ENCODE data around the gene SAT2.

SAT2 gene

DNA sequence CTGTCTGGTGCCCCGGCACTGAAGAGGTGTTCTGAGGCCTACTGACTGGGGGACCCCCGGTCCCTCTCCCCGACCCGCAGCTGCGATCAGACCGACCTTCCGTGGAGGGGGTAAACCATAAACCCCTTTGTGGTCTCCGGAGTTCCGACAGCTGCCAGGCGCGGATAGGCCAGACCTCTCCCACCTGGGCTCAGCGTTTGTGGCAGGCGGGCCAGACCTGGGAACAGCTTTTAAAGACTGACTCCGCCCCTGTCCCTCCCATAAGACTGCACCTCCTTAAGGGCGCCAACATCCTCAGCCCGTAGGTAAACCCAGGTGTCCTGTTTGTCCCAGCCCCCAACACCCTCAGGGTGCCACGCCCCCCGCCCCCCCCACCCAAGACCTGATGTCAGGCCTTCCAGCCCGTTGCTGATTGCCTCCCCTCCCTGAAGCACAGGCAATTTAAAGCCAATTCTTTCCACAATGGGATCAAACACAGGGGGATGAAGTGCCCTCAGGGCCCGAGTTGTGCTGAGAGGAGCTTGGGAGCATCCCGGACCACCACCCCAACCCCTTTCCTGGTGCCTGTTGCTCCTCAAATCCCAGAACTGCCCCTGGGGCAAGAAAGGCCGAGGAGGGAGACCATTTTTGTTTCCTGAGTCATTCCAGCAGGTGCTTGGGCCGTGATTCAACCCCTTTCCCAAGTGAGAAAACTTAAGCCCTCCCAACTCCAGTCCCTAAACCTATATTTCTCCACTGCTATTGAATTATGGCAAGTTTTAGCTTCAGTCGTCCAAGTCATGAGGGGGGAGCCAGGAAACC lies 37.5 kb downstream of the SAT2 start, which contains the start of gene SOX15:
Gene SOX15 (minus strand): TSS at position 204 of the 801 bp plus-strand sequence. CDS start 418 bp downstream, outside the sequence.
- DNase-seq = no peak

DNA sequence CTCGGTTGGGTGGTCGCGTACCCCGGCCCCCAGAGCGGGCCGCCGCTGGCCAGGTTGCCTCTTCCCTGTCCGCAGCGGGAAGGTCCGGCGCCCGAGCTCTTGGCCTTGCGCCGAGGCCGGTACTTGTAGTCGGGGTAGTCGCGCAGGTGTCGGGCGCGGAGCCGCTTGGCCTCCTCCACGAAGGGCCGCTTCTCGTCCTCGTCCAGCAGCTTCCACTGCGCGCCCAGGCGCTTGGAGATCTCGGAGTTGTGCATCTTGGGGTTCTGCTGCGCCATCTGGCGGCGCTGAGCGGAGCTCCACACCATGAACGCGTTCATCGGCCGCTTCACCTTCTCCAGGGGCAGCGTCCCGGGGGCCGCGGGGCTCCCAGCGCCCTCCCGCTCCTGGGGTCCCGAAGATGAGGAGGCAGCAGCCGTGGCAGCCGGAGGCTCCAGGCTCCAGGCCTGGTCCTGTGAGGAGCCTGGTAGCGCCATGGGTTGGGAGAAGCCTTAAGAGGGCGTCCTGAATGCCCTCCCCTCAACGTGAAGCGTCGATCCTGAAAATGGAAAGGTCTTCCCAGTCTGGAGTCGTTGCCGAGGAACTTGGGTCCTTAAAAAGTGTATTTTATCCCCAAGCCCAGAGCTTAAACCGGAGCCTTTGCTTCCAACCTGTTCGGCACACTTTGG lies 38.3 kb downstream of the SAT2 start:
- peak; percentile 86 for DNase-seq

DNA sequence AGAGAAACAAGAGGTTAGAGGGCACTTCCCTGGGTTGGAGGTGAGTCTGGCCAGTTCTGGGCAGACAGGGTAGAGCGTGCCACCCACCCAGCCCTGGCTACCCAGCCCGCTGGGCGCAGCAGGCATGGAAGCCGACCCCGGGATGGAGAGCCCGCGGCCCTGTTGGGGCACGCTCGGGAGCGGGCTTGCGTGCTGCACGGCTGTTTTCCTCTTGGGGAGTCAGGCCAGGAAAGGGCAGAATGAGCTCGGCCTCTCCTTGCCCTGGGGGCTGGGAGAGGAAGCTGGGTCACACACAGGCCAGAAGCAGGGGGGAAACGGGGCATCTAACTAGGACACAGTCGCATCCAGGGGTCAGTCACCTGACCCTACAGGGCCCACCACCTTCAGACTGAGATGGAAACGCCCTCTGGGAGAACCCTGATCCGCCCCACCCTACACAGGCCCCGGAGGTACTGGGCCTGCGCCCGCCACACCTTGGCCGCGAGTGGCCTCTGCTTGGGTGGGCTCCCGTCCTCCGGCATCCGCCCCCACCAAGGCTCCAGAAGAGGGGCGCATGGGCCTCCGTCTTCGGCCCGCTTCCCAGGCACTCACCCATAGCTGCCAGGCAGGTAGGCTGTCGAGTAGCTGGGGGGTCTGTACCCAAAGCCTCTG lies 38.9 kb downstream of the SAT2 start:
- DNase-seq = no peak

DNA sequence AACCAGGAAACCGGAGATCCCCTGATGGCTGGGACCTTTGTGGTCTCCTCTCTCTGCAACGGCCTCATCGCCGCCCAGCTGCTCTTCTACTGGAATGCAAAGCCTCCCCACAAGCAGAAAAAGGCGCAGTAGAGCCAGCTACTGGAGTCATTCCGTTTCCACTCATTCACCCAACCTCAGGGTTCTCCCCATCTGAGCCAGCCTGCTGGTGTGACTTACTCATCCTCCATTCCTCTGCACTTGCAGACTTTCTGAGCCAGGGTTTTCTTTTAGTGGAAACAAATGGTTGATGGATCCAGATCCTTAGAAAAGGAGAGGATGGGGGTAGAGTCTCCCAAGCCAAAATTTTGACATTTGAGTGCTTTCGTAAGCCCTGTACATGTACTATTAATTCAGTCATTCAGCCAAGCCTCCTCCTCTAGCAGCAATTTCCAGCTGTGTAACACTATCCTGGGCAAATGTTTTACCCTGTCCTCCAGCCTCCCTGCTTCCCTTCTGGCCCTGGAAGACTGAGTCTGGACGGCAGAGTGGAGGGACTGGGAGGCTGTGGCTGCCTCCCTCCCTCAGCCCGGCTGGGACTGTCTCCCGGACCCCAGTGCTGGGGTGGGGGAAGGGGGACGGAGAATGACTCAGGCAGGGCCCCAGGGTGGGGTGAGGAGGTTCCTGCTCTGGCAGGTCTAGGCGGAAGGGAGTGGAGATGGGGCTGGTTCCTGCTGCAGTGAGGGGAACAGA lies 40.0 kb downstream of the SAT2 start:
- DNase-seq = no peak

DNA sequence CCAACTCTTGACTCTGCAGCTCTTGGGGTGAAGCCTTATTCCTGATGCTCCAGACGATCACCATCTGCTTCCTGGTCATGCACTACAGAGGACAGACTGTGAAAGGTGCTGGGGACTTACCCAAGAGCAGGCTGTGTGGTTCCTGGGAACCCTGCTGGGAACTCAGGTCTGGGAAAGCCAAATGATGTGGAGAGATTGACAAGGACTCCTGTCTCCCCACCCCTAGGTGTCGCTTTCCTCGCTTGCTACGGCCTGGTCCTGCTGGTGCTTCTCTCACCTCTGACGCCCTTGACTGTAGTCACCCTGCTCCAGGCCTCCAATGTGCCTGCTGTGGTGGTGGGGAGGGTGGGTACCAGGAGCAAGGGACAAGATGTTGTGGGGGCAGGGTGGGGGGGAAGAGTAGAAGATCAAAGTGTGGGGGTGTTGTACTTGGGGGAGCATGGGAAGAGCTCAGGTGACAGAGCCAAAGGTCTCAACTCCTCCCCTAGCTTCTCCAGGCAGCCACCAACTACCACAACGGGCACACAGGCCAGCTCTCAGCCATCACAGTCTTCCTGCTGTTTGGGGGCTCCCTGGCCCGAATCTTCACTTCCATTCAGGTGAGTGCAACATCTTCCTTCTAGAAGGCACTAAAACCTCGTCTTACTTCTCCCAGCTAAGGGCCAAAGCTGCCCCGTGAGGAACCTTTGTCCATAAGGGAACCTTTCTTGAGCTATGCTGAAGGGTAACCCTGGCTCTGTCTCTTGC lies 40.8 kb downstream of the SAT2 start:
- DNase-seq = no peak

DNA sequence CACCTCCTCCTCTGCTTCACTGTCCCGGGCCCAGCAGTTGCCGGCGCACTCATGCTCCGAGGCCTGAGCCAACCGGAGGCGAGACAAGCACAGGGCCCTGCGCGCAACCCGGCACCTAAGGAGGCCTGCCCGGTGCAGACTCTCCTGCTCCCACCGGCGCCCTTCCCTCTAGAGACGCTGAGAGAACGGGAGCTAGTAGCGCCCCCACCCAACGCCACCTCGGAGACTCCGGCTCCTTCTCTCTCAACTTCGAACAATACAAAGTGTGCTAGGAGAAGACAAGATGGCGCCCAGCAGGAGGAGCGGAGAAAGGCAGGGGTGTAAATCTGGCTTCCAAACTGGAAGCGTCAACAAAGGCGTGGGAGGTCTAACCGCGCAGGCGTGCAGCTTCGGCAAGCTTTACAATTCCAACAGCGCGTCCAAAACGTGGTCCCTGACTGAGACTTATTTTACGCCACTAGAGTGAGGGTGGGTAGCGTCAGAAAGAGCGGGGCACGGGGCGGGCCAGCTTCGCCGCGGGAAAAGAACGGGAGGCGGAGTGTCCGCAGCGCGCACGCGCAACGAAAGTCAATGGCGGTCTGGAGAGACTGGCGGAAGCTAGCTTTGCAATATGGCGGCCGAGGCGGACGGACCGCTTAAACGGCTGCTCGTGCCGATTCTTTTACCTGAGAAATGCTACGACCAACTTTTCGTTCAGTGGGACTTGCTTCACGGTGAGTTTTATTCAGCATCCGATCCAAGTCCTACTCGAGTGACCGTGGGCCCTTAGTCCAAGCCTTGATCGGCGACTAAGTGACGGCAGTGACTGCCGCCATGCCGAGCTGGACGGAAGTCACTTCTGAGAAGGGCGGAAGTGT lies 44.1 kb downstream of the SAT2 start, which contains the start of gene MPDU1:
Gene MPDU1 (plus strand): TSS at position 600 of the 857 bp plus-strand sequence. CDS start 11 bp downstream, at position 611.
- DNase-seq = peak; percentile 98

DNA sequence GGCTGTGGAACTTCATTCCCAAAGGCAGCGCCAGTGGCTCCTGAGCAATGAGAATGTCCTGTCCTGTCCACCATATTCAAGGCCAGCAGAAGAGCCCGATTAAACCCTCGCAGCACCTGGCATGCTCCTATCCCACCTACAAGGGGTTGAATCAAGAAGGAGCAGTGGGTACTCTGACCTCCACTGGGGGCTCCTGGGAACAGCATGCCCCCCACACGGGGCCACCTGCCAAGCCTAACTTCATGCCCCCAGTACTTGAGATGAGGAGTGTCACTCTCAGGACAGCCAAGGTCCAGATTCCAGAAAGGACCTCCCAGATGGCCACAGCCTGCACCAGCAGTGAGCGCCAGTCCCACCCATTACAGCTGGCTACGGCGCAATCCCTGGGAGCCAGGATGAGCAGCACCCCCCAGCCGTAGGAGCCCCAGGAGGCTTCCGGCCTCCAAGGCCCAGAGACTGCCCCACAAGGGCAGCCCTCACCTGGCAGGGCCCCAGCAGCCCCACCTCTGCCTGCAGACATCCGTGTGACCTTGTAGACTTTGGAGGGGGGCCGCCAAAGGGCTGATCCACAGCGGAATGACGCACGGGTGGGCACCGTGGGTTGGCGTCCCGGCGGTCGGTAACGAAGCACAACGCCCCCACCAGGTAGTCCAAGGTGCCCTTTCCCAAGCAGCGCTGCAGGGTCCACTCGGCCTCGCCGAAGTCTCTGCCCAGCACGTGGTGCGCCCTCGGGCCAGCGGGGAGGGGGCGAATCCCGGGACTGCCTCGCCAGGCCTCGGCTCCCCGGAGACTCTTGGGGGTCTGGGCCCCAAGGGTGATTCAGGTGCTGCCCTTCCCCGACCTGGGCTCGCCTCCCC lies 45.0 kb downstream of the SAT2 start:
- DNase-seq = no peak

DNA sequence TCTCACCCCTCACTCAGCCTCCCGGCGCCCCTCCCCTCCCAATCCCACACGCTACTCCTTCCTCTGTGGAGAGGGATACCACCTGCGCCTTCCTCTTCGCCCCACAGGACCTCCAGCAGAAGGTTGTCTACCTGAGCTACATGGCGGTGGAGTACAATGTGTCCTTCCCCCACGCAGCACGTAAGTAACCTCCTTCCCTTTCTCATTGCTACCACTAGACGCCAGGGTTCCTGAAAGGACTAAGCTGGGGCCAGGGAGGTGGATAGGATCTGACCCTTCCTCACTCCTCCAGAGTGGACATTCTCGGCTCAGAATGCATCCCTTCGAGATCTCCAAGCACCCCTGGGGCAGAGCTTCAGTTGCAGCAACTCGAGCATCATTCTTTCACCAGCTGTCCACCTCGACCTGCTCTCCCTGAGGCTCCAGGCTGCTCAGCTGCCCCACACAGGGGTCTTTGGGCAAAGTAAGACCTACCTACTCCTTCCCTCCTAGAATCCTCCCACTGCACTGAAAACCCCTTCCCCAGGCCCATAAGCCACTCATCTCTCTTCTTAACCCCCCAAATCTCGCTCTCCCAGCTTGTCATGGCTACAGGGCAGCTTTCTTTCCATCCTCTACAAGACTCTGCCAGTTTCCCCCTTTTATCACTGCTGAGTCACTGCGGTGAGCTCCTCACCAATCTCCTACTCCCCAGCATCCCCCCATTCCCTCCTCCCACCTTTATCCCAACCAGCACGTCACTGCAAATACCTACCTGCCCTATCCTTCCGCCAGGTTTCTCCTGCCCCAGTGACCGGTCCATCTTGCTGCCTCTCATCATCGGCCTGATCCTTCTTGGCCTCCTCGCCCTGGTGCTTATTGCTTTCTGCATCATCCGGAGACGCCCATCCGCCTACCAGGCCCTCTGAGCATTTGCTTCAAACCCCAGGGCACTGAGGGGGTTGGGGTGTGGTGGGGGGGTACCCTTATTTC lies 46.7 kb downstream of the SAT2 start:
- no peak for DNase-seq

DNA sequence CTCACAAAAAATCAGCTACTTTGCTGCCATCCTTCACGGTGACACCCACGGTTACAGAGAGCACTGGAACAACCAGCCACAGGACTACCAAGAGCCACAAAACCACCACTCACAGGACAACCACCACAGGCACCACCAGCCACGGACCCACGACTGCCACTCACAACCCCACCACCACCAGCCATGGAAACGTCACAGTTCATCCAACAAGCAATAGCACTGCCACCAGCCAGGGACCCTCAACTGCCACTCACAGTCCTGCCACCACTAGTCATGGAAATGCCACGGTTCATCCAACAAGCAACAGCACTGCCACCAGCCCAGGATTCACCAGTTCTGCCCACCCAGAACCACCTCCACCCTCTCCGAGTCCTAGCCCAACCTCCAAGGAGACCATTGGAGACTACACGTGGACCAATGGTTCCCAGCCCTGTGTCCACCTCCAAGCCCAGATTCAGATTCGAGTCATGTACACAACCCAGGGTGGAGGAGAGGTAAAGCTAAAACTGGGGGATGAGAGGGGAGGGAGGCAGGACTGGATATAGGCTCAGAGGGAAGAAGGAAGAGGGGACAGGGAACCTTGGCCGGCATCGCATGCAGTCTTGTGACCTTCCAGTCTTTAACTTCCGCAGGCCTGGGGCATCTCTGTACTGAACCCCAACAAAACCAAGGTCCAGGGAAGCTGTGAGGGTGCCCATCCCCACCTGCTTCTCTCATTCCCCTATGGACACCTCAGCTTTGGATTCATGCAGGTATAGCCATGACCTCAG lies 47.6 kb downstream of the SAT2 start:
- DNase-seq = peak; percentile 71

DNA sequence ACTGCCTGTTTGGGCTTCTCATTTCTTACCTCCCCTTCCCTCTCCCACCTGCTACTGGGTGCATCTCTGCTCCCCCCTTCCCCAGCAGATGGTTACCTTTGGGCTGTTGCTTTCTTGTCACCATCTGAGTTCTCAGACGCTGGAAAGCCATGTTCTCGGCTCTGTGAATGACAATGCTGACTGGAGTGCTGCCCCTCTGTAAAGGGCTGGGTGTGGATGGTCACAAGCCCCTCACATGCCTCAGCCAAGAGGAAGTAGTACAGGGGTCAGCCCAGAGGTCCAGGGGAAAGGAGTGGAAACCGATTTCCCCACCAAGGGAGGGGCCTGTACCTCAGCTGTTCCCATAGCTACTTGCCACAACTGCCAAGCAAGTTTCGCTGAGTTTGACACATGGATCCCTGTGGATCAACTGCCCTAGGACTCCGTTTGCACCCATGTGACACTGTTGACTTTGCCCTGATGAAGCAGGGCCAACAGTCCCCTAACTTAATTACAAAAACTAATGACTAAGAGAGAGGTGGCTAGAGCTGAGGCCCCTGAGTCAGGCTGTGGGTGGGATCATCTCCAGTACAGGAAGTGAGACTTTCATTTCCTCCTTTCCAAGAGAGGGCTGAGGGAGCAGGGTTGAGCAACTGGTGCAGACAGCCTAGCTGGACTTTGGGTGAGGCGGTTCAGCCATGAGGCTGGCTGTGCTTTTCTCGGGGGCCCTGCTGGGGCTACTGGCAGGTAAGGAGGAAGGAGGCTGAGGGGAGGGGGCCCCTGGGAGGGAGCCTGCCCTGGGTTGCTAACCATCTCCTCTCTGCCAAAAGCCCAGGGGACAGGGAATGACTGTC lies 48.4 kb downstream of the SAT2 start, which contains the start of gene CD68:
Gene CD68 (plus strand): TSS at position 638 of the 833 bp plus-strand sequence. CDS start 40 bp downstream, at position 678.
- peak; percentile 87 for DNase-seq

DNA sequence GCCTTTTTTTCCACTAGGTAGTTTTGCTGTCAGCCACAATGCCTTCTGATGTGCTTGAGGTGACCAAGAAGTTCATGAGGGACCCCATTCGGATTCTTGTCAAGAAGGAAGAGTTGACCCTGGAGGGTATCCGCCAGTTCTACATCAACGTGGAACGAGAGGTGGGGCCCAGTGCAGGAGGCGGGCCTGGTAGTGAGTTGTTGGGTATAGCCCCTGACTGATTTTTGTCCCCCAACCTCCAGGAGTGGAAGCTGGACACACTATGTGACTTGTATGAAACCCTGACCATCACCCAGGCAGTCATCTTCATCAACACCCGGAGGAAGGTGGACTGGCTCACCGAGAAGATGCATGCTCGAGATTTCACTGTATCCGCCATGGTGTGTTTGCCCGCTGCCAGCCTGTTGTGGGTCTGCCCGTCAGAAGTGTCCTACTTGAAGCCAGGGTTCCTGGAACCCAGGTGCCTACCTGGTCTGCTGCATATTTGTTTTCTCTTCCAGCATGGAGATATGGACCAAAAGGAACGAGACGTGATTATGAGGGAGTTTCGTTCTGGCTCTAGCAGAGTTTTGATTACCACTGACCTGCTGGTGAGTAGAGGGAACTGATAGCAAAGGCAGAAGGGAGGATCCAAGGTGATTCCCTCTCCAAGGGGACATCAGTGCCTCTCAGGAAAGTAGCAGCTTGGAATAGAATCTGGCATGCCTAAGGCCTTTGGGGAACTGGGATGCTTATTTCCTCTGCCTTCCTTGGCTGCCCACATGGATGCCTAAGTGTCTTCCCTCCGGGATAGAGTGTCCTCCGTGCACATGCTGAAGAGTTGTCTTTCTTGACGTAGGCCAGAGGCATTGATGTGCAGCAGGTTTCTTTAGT lies 50.1 kb downstream of the SAT2 start:
- no peak for DNase-seq

DNA sequence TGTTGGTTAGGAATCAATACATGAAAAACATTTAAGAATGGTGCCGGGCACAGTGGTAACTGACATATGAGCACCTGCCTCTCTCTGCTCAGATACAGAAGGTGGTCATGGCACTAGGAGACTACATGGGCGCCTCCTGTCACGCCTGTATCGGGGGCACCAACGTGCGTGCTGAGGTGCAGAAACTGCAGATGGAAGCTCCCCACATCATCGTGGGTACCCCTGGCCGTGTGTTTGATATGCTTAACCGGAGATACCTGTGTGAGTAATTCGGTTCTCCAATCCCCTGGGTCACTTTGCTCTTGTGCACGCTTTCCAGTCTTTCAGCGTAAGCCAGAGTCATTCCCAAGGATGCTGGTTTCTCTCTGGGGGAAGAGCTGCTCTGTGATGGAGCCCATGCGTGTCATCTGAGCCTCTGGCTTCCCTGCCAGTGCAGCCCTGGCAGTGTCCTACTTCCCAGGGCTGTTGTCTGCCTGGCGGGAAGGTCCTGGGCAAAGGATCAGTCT lies 51.1 kb downstream of the SAT2 start:
- DNase-seq = no peak
